Neural cell (in vitro differentiated cells): ENCODE measurements around the gene SPATA6L. TPM values are rescaled to one million over a fixed set of nuclear protein-coding genes. Genes with fewer than 3 reads are reported as not detected.

ENCODE experiments used
- H2AFZ ChIP-seq: fragments of 200-600, 300-800 bp; sonication (generic), shearing (Covaris generic); 2 replicates; pipeline ENCODE4 v1.6.0; 2014; ENCODE audit warnings: low read depth, mild to moderate bottlenecking, antibody characterized with exemption, low read length, moderate library complexity
- H3F3A ChIP-seq: fragments of 200-600 bp; shearing (Covaris generic); 2 replicates; pipeline ENCODE4 v1.6.1; 2016; ENCODE audit warnings: mild to moderate bottlenecking, moderate library complexity, mixed read lengths, antibody characterized with exemption, low read length; ENCODE audit not compliant: insufficient read depth, poor library complexity, severe bottlenecking
- H3K27ac ChIP-seq: fragments of 200-600, 300-800 bp; sonication (generic), shearing (Covaris generic); 2 replicates; pipeline ENCODE4 v1.5.1; 2014; ENCODE audit warnings: mild to moderate bottlenecking, low read length, moderate library complexity
- H3K27me3 ChIP-seq: fragments of 300-800, 200-600 bp; sonication (generic), shearing (Covaris generic); 2 replicates; pipeline ENCODE4 v1.6.0; 2014; ENCODE audit warnings: mild to moderate bottlenecking, low read depth, low read length, moderate library complexity; ENCODE audit not compliant: insufficient read depth
- H3K36me3 ChIP-seq: fragments of 300-800, 200-600 bp; sonication (generic), shearing (Covaris generic); 2 replicates; pipeline ENCODE4 v1.5.1; 2014; ENCODE audit warnings: mild to moderate bottlenecking, antibody characterized with exemption, low read length, moderate library complexity; ENCODE audit not compliant: insufficient read depth
- H3K4me2 ChIP-seq: fragments of 300-800, 200-600 bp; sonication (generic), shearing (Covaris generic); 2 replicates; pipeline ENCODE4 v1.6.0; 2014; ENCODE audit warnings: mild to moderate bottlenecking, low read length
- H3K4me3 ChIP-seq: fragments of 300-800, 200-600 bp; sonication (generic), shearing (Covaris generic); 2 replicates; pipeline ENCODE4 v1.5.1; 2014; ENCODE audit warnings: mild to moderate bottlenecking, low read length, moderate library complexity
- H3K79me2 ChIP-seq: fragments of 200-600 bp; shearing (Covaris generic); replicated peaks from 2 replicates; pipeline ENCODE4 v1.6.0; 2014; ENCODE audit warnings: mild to moderate bottlenecking, low read length, moderate library complexity; ENCODE audit not compliant: insufficient read depth
- H3K9ac ChIP-seq: fragments of 300-800, 200-600 bp; sonication (generic), shearing (Covaris generic); 2 replicates; pipeline ENCODE4 v1.6.1; 2016; ENCODE audit warnings: mild to moderate bottlenecking, low read length, mixed read lengths
- H3K9me2 ChIP-seq: fragments of 200-600 bp; shearing (Covaris generic); 2 replicates; pipeline ENCODE4 v1.6.1; 2016; ENCODE audit warnings: mild to moderate bottlenecking, low read length, mixed read lengths; ENCODE audit not compliant: insufficient read depth
- H3K9me3 ChIP-seq: fragments of 200-600, 300-800 bp; sonication (generic), shearing (Covaris generic); 2 replicates; pipeline ENCODE4 v1.6.1; 2016; ENCODE audit warnings: mild to moderate bottlenecking, mixed run types, low read length, moderate library complexity, mixed read lengths
- H4K20me1 ChIP-seq: fragments of 200-600 bp; shearing (Covaris generic); 2 replicates; pipeline ENCODE4 v1.6.1; 2016; ENCODE audit warnings: mild to moderate bottlenecking, mixed run types; ENCODE audit not compliant: insufficient read depth
- EP300 ChIP-seq: fragments of 450-650 bp; conservative IDR thresholded peaks from 2 replicates; pipeline ENCODE4 v1.6.1; 2014; ENCODE audit warnings: antibody characterized with exemption, mild to moderate bottlenecking, moderate library complexity; ENCODE audit not compliant: poor library complexity, severe bottlenecking
- EZH2 ChIP-seq: fragments of 200-600, 300-800 bp; shearing (Covaris generic), sonication (generic); IDR thresholded peaks from 2 replicates; pipeline ENCODE4 v1.6.1; 2014; ENCODE audit warnings: antibody characterized with exemption, low read length, borderline replicate concordance, mild to moderate bottlenecking; ENCODE audit not compliant: insufficient read depth, poor library complexity, severe bottlenecking
- MXI1 ChIP-seq: fragments of 450-650 bp; conservative IDR thresholded peaks from 2 replicates; pipeline ENCODE4 v1.6.1; 2014; ENCODE audit warnings: antibody characterized with exemption, mild to moderate bottlenecking; ENCODE audit not compliant: poor library complexity, severe bottlenecking
- POLR2AphosphoS5 ChIP-seq: IDR thresholded peaks from 2 replicates; pipeline ENCODE4 v1.6.1; 2012
- RAD21 ChIP-seq: fragments of 450-650 bp; conservative IDR thresholded peaks from 2 replicates; pipeline ENCODE4 v1.6.1; 2014; ENCODE audit warnings: antibody characterized with exemption, mild to moderate bottlenecking, moderate library complexity
- SMC3 ChIP-seq: fragments of 450-650 bp; conservative IDR thresholded peaks from 2 replicates; pipeline ENCODE4 v1.6.1; 2014; ENCODE audit warnings: antibody characterized with exemption, mild to moderate bottlenecking, moderate library complexity; ENCODE audit not compliant: poor library complexity
- TAF1 ChIP-seq: IDR thresholded peaks from 2 replicates; pipeline ENCODE4 v1.6.1; 2012; ENCODE audit warnings: low read depth
- polyA plus RNA-seq: library from polyadenylated mRNA; depleted of rRNA; stranded (reverse); fragments of >200 nt; gene quantifications from 2 replicates; pipeline ENCODE4 v1.2.3, GENCODE V29; 2014
- TF ChIP-seq, protein P1 (sequence below): fragments of 450-650 bp; IDR thresholded peaks from 2 replicates; pipeline ENCODE4 v1.5.1; 2014; ENCODE audit warnings: antibody characterized with exemption, mild to moderate bottlenecking, moderate library complexity; ENCODE audit not compliant: poor library complexity, severe bottlenecking
- TF ChIP-seq, protein P2 (sequence below): IDR thresholded peaks from 2 replicates; pipeline ENCODE4 v1.6.1; 2012; ENCODE audit warnings: borderline replicate concordance

The SPATA6L gene
- polyA plus RNA-seq, 1 donor from 2014 or later = 0.89 TPM

DNA sequence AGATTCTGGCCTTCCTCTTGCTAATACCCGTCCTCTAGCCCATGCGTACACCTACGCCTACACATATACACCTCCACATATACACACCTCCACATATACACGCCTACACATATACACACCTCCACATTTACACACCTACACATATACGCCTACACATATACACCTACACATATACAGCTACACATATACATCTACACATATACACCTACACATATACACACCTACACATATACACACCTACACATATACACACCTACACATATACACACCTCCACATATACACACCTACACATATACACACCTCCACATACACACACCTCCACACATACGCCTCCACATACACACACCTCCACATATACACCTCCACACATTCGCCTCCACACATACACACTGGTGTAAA lies 47.6 kb upstream of the SPATA6L start:
- H2AFZ ChIP-seq = no peak overlapping the region
- no peak overlapping the region for H3K4me3 ChIP-seq
- H3K27me3 ChIP-seq = no peaks in the 10 kb centered on the region
- H3K4me2 ChIP-seq = no peak overlapping the region
- TF ChIP-seq EP300 = no peak
- no peak for TF ChIP-seq POLR2AphosphoS5
- no peak for TF ChIP-seq EZH2
- TF ChIP-seq, protein P1, sequence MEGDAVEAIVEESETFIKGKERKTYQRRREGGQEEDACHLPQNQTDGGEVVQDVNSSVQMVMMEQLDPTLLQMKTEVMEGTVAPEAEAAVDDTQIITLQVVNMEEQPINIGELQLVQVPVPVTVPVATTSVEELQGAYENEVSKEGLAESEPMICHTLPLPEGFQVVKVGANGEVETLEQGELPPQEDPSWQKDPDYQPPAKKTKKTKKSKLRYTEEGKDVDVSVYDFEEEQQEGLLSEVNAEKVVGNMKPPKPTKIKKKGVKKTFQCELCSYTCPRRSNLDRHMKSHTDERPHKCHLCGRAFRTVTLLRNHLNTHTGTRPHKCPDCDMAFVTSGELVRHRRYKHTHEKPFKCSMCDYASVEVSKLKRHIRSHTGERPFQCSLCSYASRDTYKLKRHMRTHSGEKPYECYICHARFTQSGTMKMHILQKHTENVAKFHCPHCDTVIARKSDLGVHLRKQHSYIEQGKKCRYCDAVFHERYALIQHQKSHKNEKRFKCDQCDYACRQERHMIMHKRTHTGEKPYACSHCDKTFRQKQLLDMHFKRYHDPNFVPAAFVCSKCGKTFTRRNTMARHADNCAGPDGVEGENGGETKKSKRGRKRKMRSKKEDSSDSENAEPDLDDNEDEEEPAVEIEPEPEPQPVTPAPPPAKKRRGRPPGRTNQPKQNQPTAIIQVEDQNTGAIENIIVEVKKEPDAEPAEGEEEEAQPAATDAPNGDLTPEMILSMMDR = no peak
- TF ChIP-seq MXI1 = no peak
- TF ChIP-seq, protein P2, sequence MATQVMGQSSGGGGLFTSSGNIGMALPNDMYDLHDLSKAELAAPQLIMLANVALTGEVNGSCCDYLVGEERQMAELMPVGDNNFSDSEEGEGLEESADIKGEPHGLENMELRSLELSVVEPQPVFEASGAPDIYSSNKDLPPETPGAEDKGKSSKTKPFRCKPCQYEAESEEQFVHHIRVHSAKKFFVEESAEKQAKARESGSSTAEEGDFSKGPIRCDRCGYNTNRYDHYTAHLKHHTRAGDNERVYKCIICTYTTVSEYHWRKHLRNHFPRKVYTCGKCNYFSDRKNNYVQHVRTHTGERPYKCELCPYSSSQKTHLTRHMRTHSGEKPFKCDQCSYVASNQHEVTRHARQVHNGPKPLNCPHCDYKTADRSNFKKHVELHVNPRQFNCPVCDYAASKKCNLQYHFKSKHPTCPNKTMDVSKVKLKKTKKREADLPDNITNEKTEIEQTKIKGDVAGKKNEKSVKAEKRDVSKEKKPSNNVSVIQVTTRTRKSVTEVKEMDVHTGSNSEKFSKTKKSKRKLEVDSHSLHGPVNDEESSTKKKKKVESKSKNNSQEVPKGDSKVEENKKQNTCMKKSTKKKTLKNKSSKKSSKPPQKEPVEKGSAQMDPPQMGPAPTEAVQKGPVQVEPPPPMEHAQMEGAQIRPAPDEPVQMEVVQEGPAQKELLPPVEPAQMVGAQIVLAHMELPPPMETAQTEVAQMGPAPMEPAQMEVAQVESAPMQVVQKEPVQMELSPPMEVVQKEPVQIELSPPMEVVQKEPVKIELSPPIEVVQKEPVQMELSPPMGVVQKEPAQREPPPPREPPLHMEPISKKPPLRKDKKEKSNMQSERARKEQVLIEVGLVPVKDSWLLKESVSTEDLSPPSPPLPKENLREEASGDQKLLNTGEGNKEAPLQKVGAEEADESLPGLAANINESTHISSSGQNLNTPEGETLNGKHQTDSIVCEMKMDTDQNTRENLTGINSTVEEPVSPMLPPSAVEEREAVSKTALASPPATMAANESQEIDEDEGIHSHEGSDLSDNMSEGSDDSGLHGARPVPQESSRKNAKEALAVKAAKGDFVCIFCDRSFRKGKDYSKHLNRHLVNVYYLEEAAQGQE = no peak
- TF ChIP-seq RAD21 = no peak
- no peak for TF ChIP-seq TAF1
- no peak for TF ChIP-seq SMC3
- no peaks in the 10 kb centered on the region for H4K20me1 ChIP-seq
- H3K9me2 ChIP-seq = no peaks in the 10 kb centered on the region
- no peaks in the 10 kb centered on the region for H3F3A ChIP-seq
- no peaks in the 10 kb centered on the region for H3K79me2 ChIP-seq
- H3K27ac ChIP-seq = no peak overlapping the region
- peaks cover 10% of the 10 kb centered on the region for H3K36me3 ChIP-seq
- H3K9ac ChIP-seq = no peak overlapping the region
- H3K9me3 ChIP-seq = no peaks in the 10 kb centered on the region

DNA sequence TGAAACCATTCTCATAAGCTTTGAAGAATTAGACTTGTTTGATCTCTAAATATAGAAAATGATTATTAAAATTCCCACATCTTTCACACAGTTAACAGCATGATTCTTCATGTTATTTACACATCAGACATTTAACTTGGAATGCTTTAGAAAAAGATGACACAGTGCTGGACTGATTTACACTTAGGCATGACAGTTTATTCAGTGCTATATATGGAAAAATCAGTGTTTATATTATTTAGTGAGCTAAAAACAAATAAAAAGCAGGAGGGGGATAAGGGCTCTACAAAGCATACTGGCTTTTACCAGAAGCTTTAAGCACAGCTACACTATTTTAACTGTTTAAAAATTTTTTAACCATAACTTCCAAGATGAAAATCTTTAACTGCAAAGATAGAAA lies 43.1 kb upstream of the SPATA6L start:
- Histone ChIP-seq H3K4me2 (no peak overlapping the region), H3K79me2 (no peaks in the 10 kb centered on the region), H3F3A (no peaks in the 10 kb centered on the region), H3K27ac (no peak overlapping the region), H3K9ac (no peak overlapping the region), H3K9me3 (no peaks in the 10 kb centered on the region), H2AFZ (no peak overlapping the region), H3K9me2 (no peaks in the 10 kb centered on the region), H3K4me3 (no peak overlapping the region), H4K20me1 (no peaks in the 10 kb centered on the region), H3K36me3 (peaks cover 16% of the 10 kb centered on the region), H3K27me3 (no peaks in the 10 kb centered on the region)
- TF ChIP-seq POLR2AphosphoS5 = no peak
- TF ChIP-seq MXI1 = no peak
- TF ChIP-seq, protein P1 = no peak
- TF ChIP-seq, protein P2 = no peak
- TF ChIP-seq RAD21 = no peak
- no peak for TF ChIP-seq EP300
- TF ChIP-seq EZH2 = no peak
